Activated CD4-positive, alpha-beta memory T cell treated with anti-CD3 and anti-CD28 coated beads for 36 hours (primary cell): ENCODE measurements around the gene PRR13. TPM values are rescaled to one million over a fixed set of nuclear protein-coding genes. Genes with fewer than 3 reads are reported as not detected.
"Not testable (repeated sequence)": the region's sequence is repeated elsewhere in the genome, so short reads cannot be mapped to it uniquely, and the experiment has no call there.

ENCODE experiments used
- CTCF ChIA-PET: fragments of 350-600 bp; sonication (Branson Sonifier 250); formaldehyde crosslinking; loops from one replicate; lab custom pipeline; 2021; ENCODE audit warnings: antibody characterized with exemption, inconsistent platforms; lab: Charles Lee
- POLR2A ChIA-PET: fragments of 350-600 bp; sonication (Branson Sonifier 250); formaldehyde crosslinking; loops from one replicate; lab custom pipeline; 2021; ENCODE audit warnings: antibody characterized with exemption; lab: Charles Lee
- DNase-seq: peaks from one replicate; pipeline ENCODE4 v3.0.0-alpha.2; 2020
- H3K27ac Mint-ChIP-seq: one replicate; pipeline ENCODE4 v1.8.0; 2021; ENCODE audit warnings: mixed read lengths
- H3K27me3 Mint-ChIP-seq: one replicate; pipeline ENCODE4 v1.8.0; 2021; ENCODE audit warnings: mixed read lengths
- H3K36me3 Mint-ChIP-seq: one replicate; pipeline ENCODE4 v1.8.0; 2021; ENCODE audit warnings: mixed read lengths
- H3K4me1 Mint-ChIP-seq: one replicate; pipeline ENCODE4 v1.8.0; 2021; ENCODE audit warnings: low read depth, mixed read lengths
- H3K4me3 Mint-ChIP-seq: one replicate; pipeline ENCODE4 v1.8.0; 2021; ENCODE audit warnings: mild to moderate bottlenecking, mixed read lengths
- H3K9me3 Mint-ChIP-seq: one replicate; pipeline ENCODE4 v1.8.0; 2021; ENCODE audit warnings: mixed read lengths
- intact Hi-C: fragments of 100-400 bp; cut with micrococcal nuclease; formaldehyde crosslinking; loops from one replicate; pipeline ENCODE4 v1.15.1; 2023
- total RNA-seq, 2 experiments: library from RNA; stranded (reverse); gene quantifications; one replicate each; pipeline ENCODE4 v1.2.3, GENCODE V29; 2021

PRR13 gene
- 100 to 1,000 TPM; 218 to 221 TPM for total RNA-seq

- Mint-ChIP-seq H3K4me1 (peaks cover 37% of the 10 kb centered on the region), H3K9me3 (no peaks in the 10 kb centered on the region), H3K27ac (peak within 1 kb of the TSS; percentile 93), H3K4me3 (peak within 1 kb of the TSS; percentile 97), H3K36me3 (peaks cover 25% of the 10 kb centered on the region), H3K27me3 (no peaks in the 10 kb centered on the region)
- intact Hi-C loops = loop anchor here (1.0 kb wide), 6 partner anchors 10 to 142 kb away; partner anchors contain the start of gene MYG1
- peak; percentile 100 for DNase-seq
- ChIA-PET POLR2A (interaction anchor here (1.0 to 1.6 kb wide), 5 partner anchors 33 to 120 kb away, joined by 3 to 6 read pairs (median 3); partner anchors contain the start of genes AAAS and TARBP2), CTCF (interaction anchor here (0.6 to 2.5 kb wide), 6 partner anchors 15 to 120 kb away, joined by 3 to 14 read pairs (median 4); partner anchors contain the start of gene AAAS)
Measured at GRCh38 chr12:53441040-53441833, at the start of gene PRR13. TSS of gene PRR13 (plus strand) at chr12:53441734. CDS start at chr12:53442715, 981 bp downstream.

- no peak for DNase-seq
- ChIA-PET POLR2A (interaction anchor here (0.6 kb wide), 1 partner anchor 199 kb away, joined by 4 read pairs; no protein-coding TSS in a partner anchor), CTCF (no interaction called here)
- Mint-ChIP-seq H3K27ac (peak overlapping the region; percentile 23), H3K9me3 (no peaks in the 10 kb centered on the region), H3K4me3 (no peak overlapping the region), H3K27me3 (no peaks in the 10 kb centered on the region), H3K36me3 (peaks cover 10% of the 10 kb centered on the region), H3K4me1 (peaks cover 16% of the 10 kb centered on the region)
- intact Hi-C loops = no loop called here
Measured at GRCh38 chr12:53399896-53400295, 41.6 kb upstream of the PRR13 start.

GRCh38 chr12:53402351-53402750 lies 39.2 kb upstream of the PRR13 start:
- CTCF ChIA-PET = interaction anchor here (1.1 to 1.2 kb wide), 3 partner anchors 50 to 107 kb away, joined by 3 to 4 read pairs (median 4); no protein-coding TSS in a partner anchor
- DNase-seq, POLR2A ChIA-PET, H3K4me1 Mint-ChIP-seq, H3K27me3 Mint-ChIP-seq, H3K27ac Mint-ChIP-seq, H3K4me3 Mint-ChIP-seq, H3K9me3 Mint-ChIP-seq, intact Hi-C loops: not testable (repeated sequence)
- H3K36me3 Mint-ChIP-seq = peaks cover 15% of the 10 kb centered on the region

GRCh38 chr12:53402871-53403270 lies 38.7 kb upstream of the PRR13 start:
- H3K4me1 Mint-ChIP-seq = peaks cover 7% of the 10 kb centered on the region
- ChIA-PET POLR2A (no interaction called here), CTCF (interaction anchor here (1.2 kb wide), 1 partner anchor 50 kb away, joined by 4 read pairs; no protein-coding TSS in a partner anchor)
- no peaks in the 10 kb centered on the region for H3K9me3 Mint-ChIP-seq
- H3K36me3 Mint-ChIP-seq = peaks cover 15% of the 10 kb centered on the region
- no peak overlapping the region for H3K4me3 Mint-ChIP-seq
- H3K27me3 Mint-ChIP-seq = no peaks in the 10 kb centered on the region
- no peak overlapping the region for H3K27ac Mint-ChIP-seq
- intact Hi-C loops = no loop called here
- DNase-seq = no peak

- ChIA-PET POLR2A (interaction anchor here (1.0 kb wide), 1 partner anchor 229 kb away, joined by 5 read pairs; no protein-coding TSS in a partner anchor), CTCF (interaction anchor here (0.8 to 3.4 kb wide), 2 partner anchors 10 to 58 kb away, joined by 3 to 20 read pairs; no protein-coding TSS in a partner anchor)
- Mint-ChIP-seq H3K36me3 (peaks cover 34% of the 10 kb centered on the region), H3K4me1 (peaks cover 29% of the 10 kb centered on the region), H3K9me3 (no peaks in the 10 kb centered on the region), H3K4me3 (no peak overlapping the region), H3K27ac (no peak overlapping the region), H3K27me3 (no peaks in the 10 kb centered on the region)
- no peak for DNase-seq
- intact Hi-C loops = no loop called here
Measured at GRCh38 chr12:53410951-53411350, 30.6 kb upstream of the PRR13 start.

GRCh38 chr12:53413485-53414204 lies 27.9 kb upstream of the PRR13 start:
- Mint-ChIP-seq H3K9me3 (no peaks in the 10 kb centered on the region), H3K4me1 (peaks cover 46% of the 10 kb centered on the region), H3K4me3 (no peak overlapping the region), H3K36me3 (peaks cover 28% of the 10 kb centered on the region), H3K27me3 (no peaks in the 10 kb centered on the region), H3K27ac (peak overlapping the region; percentile 61)
- CTCF ChIA-PET = interaction anchor here (1.0 to 5.9 kb wide), 3 partner anchors 32 to 89 kb away, joined by 3 to 52 read pairs (median 3); no protein-coding TSS in a partner anchor
- DNase-seq = no peak
- POLR2A ChIA-PET = interaction anchor here (0.5 kb wide), 1 partner anchor 18 kb away, joined by 3 read pairs; no protein-coding TSS in a partner anchor
- intact Hi-C loops = no loop called here

GRCh38 chr12:53414756-53415417 lies 26.6 kb upstream of the PRR13 start:
- Mint-ChIP-seq H3K27ac (no peak overlapping the region), H3K9me3 (no peaks in the 10 kb centered on the region), H3K4me3 (no peak overlapping the region), H3K4me1 (peaks cover 54% of the 10 kb centered on the region), H3K36me3 (peaks cover 22% of the 10 kb centered on the region), H3K27me3 (no peaks in the 10 kb centered on the region)
- CTCF ChIA-PET = interaction anchor here (0.6 to 5.9 kb wide), 2 partner anchors 63 to 90 kb away, joined by 3 to 52 read pairs; no protein-coding TSS in a partner anchor
- POLR2A ChIA-PET = interaction anchor here (0.7 kb wide), 1 partner anchor 18 kb away, joined by 3 read pairs; no protein-coding TSS in a partner anchor
- intact Hi-C loops = no loop called here
- no peak for DNase-seq

GRCh38 chr12:53415752-53416389 lies 25.7 kb upstream of the PRR13 start:
- not testable (repeated sequence) for H3K27me3 Mint-ChIP-seq

GRCh38 chr12:53417291-53417816 lies 24.2 kb upstream of the PRR13 start:
- Mint-ChIP-seq H3K4me3 (peak overlapping the region; percentile 9), H3K27ac (peak overlapping the region; percentile 19), H3K4me1 (peaks cover 51% of the 10 kb centered on the region)
- H3K36me3 Mint-ChIP-seq, intact Hi-C loops, H3K9me3 Mint-ChIP-seq, H3K27me3 Mint-ChIP-seq: not testable (repeated sequence)
- POLR2A ChIA-PET = interaction anchor here (0.8 kb wide), 1 partner anchor 20 kb away, joined by 3 read pairs; no protein-coding TSS in a partner anchor
- CTCF ChIA-PET = interaction anchor here (1.4 to 5.9 kb wide), 5 partner anchors 11 to 96 kb away, joined by 4 to 52 read pairs (median 8); partner anchors contain the start of gene AAAS
- DNase-seq = peak; percentile 31

More at GRCh38 chr12:53415752-53416389, 25.7 kb upstream of the PRR13 start:
- H3K9me3 Mint-ChIP-seq, DNase-seq, POLR2A ChIA-PET, H3K4me3 Mint-ChIP-seq, H3K27ac Mint-ChIP-seq, intact Hi-C loops: not testable (repeated sequence)
- CTCF ChIA-PET = interaction anchor here (5.9 kb wide), 1 partner anchor 64 kb away, joined by 52 read pairs; no protein-coding TSS in a partner anchor
- peaks cover 57% of the 10 kb centered on the region for H3K4me1 Mint-ChIP-seq
- H3K36me3 Mint-ChIP-seq = peaks cover 17% of the 10 kb centered on the region

GRCh38 chr12:53418221-53418620 lies 23.3 kb upstream of the PRR13 start:
- no peaks in the 10 kb centered on the region for H3K9me3 Mint-ChIP-seq
- CTCF ChIA-PET = interaction anchor here (1.6 to 5.9 kb wide), 4 partner anchors 10 to 73 kb away, joined by 4 to 52 read pairs (median 10); no protein-coding TSS in a partner anchor
- DNase-seq = no peak
- H3K4me3 Mint-ChIP-seq = no peak overlapping the region
- H3K27me3 Mint-ChIP-seq = no peaks in the 10 kb centered on the region
- H3K4me1 Mint-ChIP-seq = peaks cover 44% of the 10 kb centered on the region
- H3K27ac Mint-ChIP-seq = no peak overlapping the region
- POLR2A ChIA-PET = no interaction called here
- intact Hi-C loops = no loop called here
- peaks cover 2% of the 10 kb centered on the region for H3K36me3 Mint-ChIP-seq
